NCI-H2107 treated with DMSO at 0.1 percent for 48 hours (cell line): ENCODE data around the gene AP2B1.

Source experiments
- DNase-seq: peaks from one replicate; lab custom pipeline; 2025; ENCODE audit not compliant: unreplicated experiment; lab: John Stamatoyannopoulos, UW

Gene AP2B1

DNA sequence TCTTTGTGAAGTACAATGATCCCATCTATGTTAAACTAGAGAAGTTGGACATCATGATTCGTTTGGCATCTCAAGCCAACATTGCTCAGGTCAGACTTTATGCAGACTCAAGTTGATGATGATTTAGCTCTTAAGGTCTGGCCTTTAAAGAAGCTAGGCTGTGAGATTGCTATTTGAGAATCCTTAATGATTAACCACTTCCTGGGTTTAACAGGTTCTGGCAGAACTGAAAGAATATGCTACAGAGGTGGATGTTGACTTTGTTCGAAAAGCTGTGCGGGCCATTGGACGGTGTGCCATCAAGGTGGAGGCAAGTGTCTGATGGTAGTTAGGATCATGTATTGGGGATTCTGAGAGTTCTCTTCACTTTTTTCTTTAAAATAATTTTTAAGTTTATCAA, 40.3 kb downstream of the AP2B1 start:
- DNase-seq, result no peak

GRCh38 chr17:35630530-35631148, 43.5 kb downstream of the AP2B1 start:
- no peak for DNase-seq

GRCh38 chr17:35641032-35641431, 53.9 kb downstream of the AP2B1 start:
- no peak for DNase-seq

DNA sequence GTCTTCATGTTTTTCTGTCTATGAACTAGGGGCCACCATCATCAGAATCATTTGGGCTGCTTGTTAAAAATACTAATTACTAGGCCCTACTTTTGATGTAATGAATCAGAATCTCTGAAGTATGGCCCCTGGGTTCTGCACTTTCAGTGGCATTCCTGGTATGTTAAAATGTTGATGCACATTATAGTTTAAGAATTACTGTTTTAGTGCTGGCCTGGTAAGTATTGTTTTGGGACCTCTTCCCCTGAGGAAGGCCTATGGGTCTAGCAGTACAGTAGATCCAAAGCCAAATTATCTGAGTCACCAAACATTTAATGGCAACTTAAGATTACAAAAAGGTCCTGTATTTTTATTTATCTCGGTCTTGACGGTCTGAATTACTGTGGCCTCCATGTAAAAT, 58.8 kb downstream of the AP2B1 start:
- no peak for DNase-seq

- DNase-seq, result no peak
These were observed 64.3 kb downstream of the AP2B1 start for GRCh38 chr17:35651467-35651866.

DNA sequence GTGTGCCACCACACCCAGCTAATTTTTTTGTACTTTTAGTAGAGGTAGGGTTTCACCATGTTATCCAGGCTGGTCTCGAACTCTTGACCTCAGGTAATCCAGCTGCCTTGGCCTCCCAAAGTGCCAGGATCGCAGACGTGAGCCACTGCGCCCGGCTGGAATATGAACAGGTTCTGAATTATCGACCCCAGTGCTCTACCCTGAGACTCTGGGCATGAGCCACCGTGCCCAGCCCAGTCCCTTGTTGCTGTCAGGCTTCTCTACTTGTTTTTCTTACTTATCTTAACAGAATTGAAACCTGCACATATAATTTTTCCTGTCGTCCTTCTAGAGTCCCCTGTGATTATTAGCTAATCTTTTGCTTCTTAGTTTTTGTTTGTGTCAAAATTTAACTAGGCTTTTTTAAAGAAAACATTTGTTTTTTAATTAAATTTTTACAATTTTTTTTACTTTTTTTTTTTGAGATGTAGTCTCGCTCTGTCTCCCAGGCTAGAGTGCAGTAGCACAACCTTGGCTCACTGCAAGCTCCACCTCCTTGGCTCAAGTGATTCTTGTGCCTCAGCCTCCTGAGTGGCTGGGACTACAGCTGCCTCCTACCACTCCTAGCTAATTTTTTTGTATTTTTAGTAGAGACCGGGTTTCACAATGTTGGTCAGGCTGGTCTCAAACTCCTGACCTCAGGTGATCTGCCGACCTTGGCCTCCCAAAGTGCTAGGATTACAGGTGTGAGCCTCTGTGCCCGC, 66.7 kb downstream of the AP2B1 start:
- no peak for DNase-seq

GRCh38 chr17:35655303-35655702, 68.2 kb downstream of the AP2B1 start:
- DNase-seq, result no peak

DNA sequence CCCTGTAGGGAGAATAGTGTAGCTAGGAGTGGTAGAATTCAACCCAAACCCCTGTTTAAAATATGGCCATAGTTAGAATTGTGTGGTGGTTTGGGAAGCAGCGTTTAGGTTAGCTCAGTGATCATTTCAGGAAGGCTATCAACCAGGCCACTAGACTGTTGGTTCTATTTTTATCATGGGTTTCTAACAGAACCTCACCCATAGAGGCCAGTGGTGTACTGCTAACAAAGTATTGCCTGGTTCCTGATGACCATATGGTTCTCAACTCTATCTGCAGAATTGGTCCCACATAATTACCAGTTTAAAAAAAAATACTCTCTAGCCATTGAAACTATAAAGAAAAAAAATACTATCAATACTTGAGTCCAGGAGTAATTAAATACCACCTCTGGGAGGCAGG, 73.8 kb downstream of the AP2B1 start:
- no peak for DNase-seq

GRCh38 chr17:35664685-35665084, 77.6 kb downstream of the AP2B1 start:
- no peak for DNase-seq

DNA sequence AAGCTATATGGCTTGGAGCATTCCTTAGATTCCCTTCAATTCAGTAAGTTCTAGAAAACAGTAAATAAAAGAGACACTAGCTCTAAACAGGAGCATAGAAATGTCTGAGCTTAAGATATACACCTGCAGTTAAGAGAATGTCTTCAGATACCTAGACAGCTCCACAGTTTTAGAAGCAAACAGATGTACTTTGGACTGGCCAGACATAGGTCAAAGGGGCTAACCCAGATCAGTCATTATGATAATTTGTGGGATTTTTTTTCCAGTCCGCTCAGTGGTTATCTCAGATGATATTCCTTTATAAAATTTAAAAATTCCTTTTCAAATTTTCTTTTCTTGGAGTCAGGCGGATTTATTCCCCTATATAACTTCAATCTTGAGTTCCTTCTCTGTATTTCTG, 78.5 kb downstream of the AP2B1 start:
- DNase-seq, result no peak

DNA sequence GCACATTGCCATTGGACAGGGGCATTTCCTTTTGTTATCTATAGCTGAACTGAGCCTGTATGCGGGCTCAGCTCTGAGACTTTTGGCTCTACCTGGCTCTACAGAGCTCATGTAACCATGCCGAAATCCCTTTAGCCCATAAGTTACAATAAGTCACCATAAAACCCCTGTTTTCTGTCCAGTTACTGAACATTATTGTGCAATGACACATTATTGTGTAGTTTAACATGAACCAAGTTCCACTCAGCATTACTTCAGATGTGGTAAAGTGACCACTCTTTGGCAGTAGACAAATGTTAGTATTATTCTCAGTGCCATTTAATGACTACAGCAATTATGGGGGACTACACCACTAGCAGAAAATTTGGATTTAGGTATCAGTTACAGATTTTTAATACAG, 78.9 kb downstream of the AP2B1 start:
- DNase-seq, result no peak

- DNase-seq, result no peak
These were observed 79.9 kb downstream of the AP2B1 start for GRCh38 chr17:35666967-35667532.

GRCh38 chr17:35668802-35669201, 81.7 kb downstream of the AP2B1 start:
- DNase-seq, result no peak

- DNase-seq, result no peak
These were observed 87.4 kb downstream of the AP2B1 start for GRCh38 chr17:35674552-35674951.

GRCh38 chr17:35676441-35676840, 89.3 kb downstream of the AP2B1 start:
- no peak for DNase-seq

DNA sequence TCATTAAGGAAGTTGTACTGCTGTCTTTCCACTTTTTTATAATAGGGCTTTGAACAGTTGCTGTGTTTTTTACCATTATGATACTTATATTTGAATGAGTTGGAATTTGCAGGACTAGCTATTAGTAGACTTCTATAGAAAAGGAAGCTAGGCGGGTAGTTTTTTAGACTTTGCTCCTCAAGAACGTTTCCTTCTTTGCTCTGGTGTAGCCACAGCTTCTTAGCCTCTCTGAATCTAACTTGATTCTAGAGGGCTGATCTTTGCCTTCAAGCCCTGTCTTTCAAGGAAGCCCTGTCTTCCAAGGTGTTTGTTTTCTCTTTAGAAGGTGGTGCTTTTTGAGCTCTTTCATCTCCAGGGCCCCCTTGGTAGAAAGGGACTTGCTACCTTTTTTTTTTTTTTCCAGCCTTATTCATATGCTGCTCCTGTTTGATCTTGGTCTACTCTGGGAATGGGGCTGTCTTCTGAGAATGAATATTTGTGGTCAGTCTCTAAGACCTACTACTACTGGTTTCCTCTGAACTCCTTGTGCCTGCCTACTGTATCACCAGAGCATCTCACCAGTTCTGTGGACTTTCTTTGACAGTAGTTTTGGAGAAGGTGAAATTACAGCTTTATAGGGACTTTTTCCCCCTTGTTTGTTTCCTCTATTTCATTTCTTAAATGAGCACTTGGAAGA, 92.0 kb downstream of the AP2B1 start:
- no peak for DNase-seq

GRCh38 chr17:35683591-35683990, 96.5 kb downstream of the AP2B1 start:
- DNase-seq, result no peak

DNA sequence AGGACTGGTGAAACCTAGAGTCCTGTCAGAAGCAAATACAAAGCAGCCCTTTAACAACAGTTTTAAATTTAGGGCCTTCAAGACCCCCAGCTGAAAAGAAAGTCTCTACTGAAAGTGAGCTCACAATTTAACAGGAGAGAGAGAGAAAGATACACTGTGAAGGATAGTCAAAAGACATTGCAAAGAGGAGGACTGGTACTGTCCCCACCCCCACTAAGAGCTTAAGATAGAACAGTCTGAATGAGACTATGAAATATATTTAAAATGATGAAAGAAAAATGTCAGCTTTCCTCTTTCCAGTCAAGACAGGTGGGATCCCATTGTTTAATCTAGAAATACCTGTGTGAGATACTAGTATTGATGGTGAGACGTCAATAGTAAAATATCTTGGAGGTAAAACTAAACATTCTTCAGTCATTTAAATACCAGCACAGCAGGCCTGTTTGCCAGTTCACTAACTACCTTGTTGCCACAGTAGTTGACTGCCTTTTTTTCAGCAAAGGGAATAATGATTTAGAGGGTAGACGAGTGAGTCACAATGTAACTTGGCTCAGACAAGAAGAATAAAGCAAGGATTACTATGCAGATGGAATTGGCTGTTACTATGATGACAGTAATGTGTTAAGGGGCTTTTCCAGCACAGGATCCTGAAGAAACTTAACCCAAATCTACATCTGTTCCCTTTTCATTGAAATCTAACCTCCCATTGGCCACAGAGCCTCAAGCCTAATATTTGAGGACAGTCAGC, 97.1 kb downstream of the AP2B1 start:
- no peak for DNase-seq

GRCh38 chr17:35692512-35693210, 105.5 kb downstream of the AP2B1 start:
- DNase-seq, result no peak

DNA sequence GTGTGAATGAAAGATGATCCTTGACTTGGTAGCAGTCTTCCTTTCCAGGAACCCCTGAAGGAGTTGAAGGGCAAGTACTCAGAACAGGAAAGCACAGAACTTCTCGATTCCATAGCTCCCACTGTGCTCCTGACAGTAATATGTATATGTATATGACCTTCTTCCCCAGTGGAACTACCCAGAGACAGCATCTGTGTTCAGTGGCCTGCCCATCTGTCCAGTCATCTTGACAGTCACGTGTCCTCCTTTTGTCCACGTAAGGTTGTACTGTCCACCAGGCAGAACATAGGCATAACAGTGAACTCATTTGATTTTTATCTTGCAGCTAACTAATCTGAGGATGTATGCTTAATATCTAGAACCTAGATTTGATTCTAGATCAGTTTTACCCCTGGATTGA, 106.5 kb downstream of the AP2B1 start:
- DNase-seq, result no peak

DNA sequence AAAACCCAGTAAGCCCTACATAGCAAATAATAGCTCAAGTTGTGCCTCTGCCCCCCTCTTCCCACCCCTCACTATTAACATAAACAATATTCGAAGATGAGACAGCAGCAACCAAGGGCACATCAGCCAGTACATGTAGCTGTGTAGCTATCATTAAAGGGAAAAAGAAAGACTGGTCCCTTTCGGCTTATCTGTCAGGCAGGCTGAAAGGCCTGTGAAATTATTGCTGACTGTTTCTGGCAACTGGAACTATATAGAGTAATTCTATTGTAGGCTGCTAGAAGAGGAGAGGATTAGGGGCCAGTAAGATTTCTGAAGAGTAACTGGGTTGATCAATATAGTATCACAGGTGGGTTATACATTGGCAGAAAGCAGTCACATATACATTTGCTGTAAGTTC, 107.8 kb downstream of the AP2B1 start:
- DNase-seq, result no peak
